K562 (cell line): ENCODE measurements around the gene NOCT. TPM values are rescaled to one million over a fixed set of nuclear protein-coding genes. Genes with fewer than 3 reads are reported as not detected.
A peak's percentile ranks its signal among the peaks of the same experiment; 100 is the strongest.

Experiments
- CHAMP1 ChIP-seq: fragments of 450-650 bp; IDR thresholded peaks from 2 replicates; pipeline ENCODE4 v1.6.1; 2016; ENCODE audit warnings: mild to moderate bottlenecking
- E2F3 ChIP-seq: fragments of 250-450 bp; sonication (Bioruptor Pico); IDR thresholded peaks from 2 replicates; pipeline ENCODE4 v1.4.0; 2020; ENCODE audit warnings: mild to moderate bottlenecking
- E2F4 ChIP-seq: sonication (generic); formaldehyde crosslinking; IDR thresholded peaks from 2 replicates; pipeline ENCODE4 v1.8.0; 2022; ENCODE audit warnings: mild to moderate bottlenecking, low read depth, missing genetic modification reagents
- EGR1 ChIP-seq: fragments of 450-650 bp; conservative IDR thresholded peaks from 2 replicates; pipeline ENCODE4 v1.6.1; 2017; ENCODE audit warnings: mild to moderate bottlenecking
- ETS1 ChIP-seq: conservative IDR thresholded peaks from 2 replicates; pipeline ENCODE4 v1.6.1; 2011; ENCODE audit warnings: low read depth, mild to moderate bottlenecking, low read length; ENCODE audit not compliant: control insufficient read depth
- HNRNPK ChIP-seq: fragments of 200-400 bp; formaldehyde crosslinking; IDR thresholded peaks from one replicate; pipeline ENCODE4 v1.6.1; 2018; ENCODE audit warnings: mild to moderate bottlenecking, low read depth, low read length; ENCODE audit not compliant: poor library complexity, severe bottlenecking
- MAFF ChIP-seq: IDR thresholded peaks from 2 replicates; pipeline ENCODE4 v1.6.1; 2012; ENCODE audit warnings: low read length, improper control_type of control experiment
- MGA ChIP-seq: fragments of 450-650 bp; IDR thresholded peaks from 2 replicates; pipeline ENCODE4 v1.6.1; 2016; ENCODE audit warnings: mild to moderate bottlenecking, moderate library complexity
- ZNF699 ChIP-seq: fragments of 250-450 bp; sonication (Bioruptor Pico); IDR thresholded peaks from 2 replicates; pipeline ENCODE4 v1.8.0; 2021; ENCODE audit warnings: mild to moderate bottlenecking, moderate library complexity; ENCODE audit not compliant: insufficient replicate concordance
- ZSCAN32 ChIP-seq: fragments of 450-650 bp; formaldehyde crosslinking; IDR thresholded peaks from 2 replicates; pipeline ENCODE4 v1.4.0; 2020; ENCODE audit warnings: mild to moderate bottlenecking, moderate library complexity
- polyA plus RNA-seq, 8 experiments: library from polyadenylated mRNA; depleted of rRNA in 4 of 8; stranded (reverse) in 5 of 8; unstranded in 3 of 8; fragments of >200 nt; fragmentation: Nextera tagmentation in 2 of 8; fragmentation: Illumina TruSeq in 1 of 8; extraction: Ambion mirVana in 2 of 8; extraction: Trizol in 1 of 8; gene quantifications; 2 replicates each; pipeline versions ENCODE4 v1.2.1 to v1.2.3, GENCODE V29; 2011 to 2014; ENCODE audit warnings: inconsistent platforms in 1 of 8, missing spikeins in 1 of 8
- total RNA-seq, 7 experiments: library from RNA; depleted of rRNA in 6 of 7; stranded (reverse); fragments of >200 nt in 6 of 7; fragmentation: Illumina TruSeq in 2 of 7; extraction: Trizol in 2 of 7; gene quantifications; 2 replicates each; pipeline versions ENCODE4 v1.2.1 to v1.2.3, GENCODE V29; 2011 to 2021; ENCODE audit warnings: low replicate concordance in 1 of 7

NOCT gene
- total and polyA plus RNA-seq, 9 of the 15 experiments (the other 6 are each of a cell fraction or from before 2014, with no cell fraction given) = 1.3 to 20.2 (median 11.1) TPM

- TF ChIP-seq MGA = peak; percentile 39; the same call in 1 of the 2 replicates
- TF ChIP-seq ETS1 = no peak; the same call in 1 of the 2 replicates
- TF ChIP-seq CHAMP1 = no peak
- TF ChIP-seq E2F3 = peak; percentile 86; the same call in 1 of the 2 replicates
- TF ChIP-seq ZNF699 = no peak
- no peak for TF ChIP-seq HNRNPK
- no peak for TF ChIP-seq E2F4
- TF ChIP-seq MAFF = no peak
- no peak for TF ChIP-seq ZSCAN32
- TF ChIP-seq EGR1 = peak; percentile 44
These were observed 67.4 kb downstream of the NOCT start (continued) for GRCh38 chr4:139082750-139083606.
